SK-N-MC (cell line): ENCODE results near the gene TBC1D14.

Source experiments
- EZH2 ChIP-seq: fragments of 200-600 bp; sonication (generic); IDR thresholded peaks from one replicate; pipeline ENCODE4 v1.6.1; 2017; ENCODE audit warnings: antibody characterized with exemption
- FOXP2 ChIP-seq: optimal IDR thresholded peaks from 2 replicates; pipeline ENCODE3; 2011; ENCODE audit warnings: mild to moderate bottlenecking, moderate library complexity; ENCODE audit not compliant: insufficient read depth; ENCODE audit errors: extremely low read length, control extremely low read depth
- POLR2AphosphoS5 ChIP-seq: IDR thresholded peaks from 2 replicates; pipeline ENCODE4 v1.6.1; 2012; ENCODE audit warnings: mild to moderate bottlenecking, low read depth, low read length, borderline replicate concordance

DNA sequence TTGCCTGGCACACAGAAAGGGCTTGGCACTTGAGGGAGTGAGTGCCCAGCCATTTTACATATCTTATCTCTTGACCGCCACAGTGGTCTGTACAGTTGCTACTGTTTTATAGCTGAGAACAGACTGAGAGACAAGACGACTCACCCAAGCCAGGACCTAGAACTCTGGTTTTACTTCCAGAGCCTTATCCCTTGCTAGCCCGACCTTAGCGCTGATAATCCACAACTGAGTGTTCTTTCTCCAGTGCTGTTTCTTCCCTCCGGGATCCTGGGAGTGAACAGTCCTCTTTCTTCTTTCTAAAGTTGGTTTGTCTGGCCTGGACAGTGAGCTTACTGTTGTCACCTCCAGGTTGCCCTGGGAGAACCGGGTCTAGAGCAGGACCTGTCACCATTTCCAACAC lies 81.0 kb downstream of the TBC1D14 start:
- TF ChIP-seq POLR2AphosphoS5 (no peak), EZH2 (no peak), FOXP2 (no peak)
